ENCODE measurements around the gene ITIH6.
"Not testable (repeated sequence)": the region's sequence is repeated elsewhere in the genome, so short reads cannot be mapped to it uniquely, and the experiment has no call there.

ITIH6 gene

GRCh38 chrX:54818221-54818620 is 20.2 kb upstream of the ITIH6 start:
- Histone ChIP-seq H3K36me3 (ENCODE audit: control insufficient read depth, insufficient read depth, low read length) (peaks cover 6% of the 10 kb centered on the region), H3K27ac (ENCODE audit: low read depth, low read length) (no peak overlapping the region)

DNA sequence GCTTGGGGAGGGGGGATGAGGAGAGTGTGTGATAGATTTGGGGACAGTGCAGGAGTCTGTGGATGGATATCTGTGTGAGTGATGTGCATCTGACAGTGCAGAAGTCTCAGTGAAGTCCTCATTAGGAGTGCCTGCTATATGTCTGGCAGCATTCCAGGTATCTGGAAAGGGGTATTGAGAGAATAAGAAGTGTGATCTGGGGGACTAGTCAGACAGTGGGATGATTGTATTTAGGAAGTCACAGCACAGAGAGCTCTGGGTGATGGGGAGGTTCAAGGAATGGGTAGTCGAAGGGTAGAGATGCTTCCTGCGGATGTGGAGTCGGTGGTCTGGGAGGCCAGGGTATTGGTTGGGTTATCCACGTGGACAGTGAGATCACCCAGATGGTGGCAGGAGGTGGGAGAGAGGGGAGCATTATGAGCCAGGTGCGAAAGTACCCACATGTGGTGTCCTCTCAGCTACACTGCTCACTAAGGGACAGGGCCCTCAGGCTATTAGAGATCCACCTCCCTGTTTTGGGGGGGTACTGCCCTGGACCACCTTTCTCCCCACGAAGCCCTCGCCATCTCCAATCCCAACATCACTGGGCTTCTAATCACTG is 19.3 kb upstream of the ITIH6 start:
- Histone ChIP-seq H3K27ac (ENCODE audit: low read depth, low read length) (no peak overlapping the region), H3K4me1 (ENCODE audit: control insufficient read depth, insufficient read depth, low read length) (no peaks in the 10 kb centered on the region), H3K27me3 (ENCODE audit: control insufficient read depth, insufficient read depth, low read length) (no peaks in the 10 kb centered on the region), H3K4me3 (ENCODE audit: low read length) (no peak overlapping the region), H3K36me3 (ENCODE audit: control insufficient read depth, insufficient read depth, low read length) (peaks cover 8% of the 10 kb centered on the region), H3K9ac (ENCODE audit: low read length) (no peak overlapping the region)

More at GRCh38 chrX:54818221-54818620, 20.2 kb upstream of the ITIH6 start:
- no peak overlapping the region for H3K9ac ChIP-seq (ENCODE audit: low read length)
- no peaks in the 10 kb centered on the region for H3K27me3 ChIP-seq (ENCODE audit: control insufficient read depth, insufficient read depth, low read length)
- H3K4me1 ChIP-seq (ENCODE audit: control insufficient read depth, insufficient read depth, low read length), result no peaks in the 10 kb centered on the region
- H3K4me3 ChIP-seq (ENCODE audit: low read length), result no peak overlapping the region

DNA sequence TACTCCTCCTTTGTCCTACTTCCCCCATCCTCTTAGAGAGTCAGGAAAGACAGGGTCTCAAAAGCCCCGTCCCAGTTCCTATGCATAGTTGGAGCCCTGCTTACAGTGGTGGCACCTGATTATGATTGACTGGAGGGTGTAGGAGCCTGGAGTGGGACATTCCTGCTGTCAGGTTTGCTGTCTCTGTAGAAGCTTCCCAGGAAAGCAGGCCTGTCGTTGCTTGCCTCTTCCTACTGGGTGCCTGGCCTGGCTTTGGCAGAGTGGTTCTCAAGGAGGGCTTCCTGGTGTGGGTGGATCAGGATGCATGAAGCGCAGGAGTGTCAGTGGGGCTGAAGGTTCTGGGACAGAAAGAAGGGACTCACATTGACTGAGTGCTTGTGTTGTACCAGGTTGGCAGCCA is 14.3 kb upstream of the ITIH6 start:
- no peak overlapping the region for H3K27ac ChIP-seq (ENCODE audit: low read depth, low read length)
- no peaks in the 10 kb centered on the region for H3K27me3 ChIP-seq (ENCODE audit: control insufficient read depth, insufficient read depth, low read length)
- H3K9ac ChIP-seq (ENCODE audit: low read length), result no peak overlapping the region
- peaks cover 13% of the 10 kb centered on the region for H3K36me3 ChIP-seq (ENCODE audit: control insufficient read depth, insufficient read depth, low read length)
- H3K4me1 ChIP-seq (ENCODE audit: control insufficient read depth, insufficient read depth, low read length), result peaks cover 2% of the 10 kb centered on the region
- H3K4me3 ChIP-seq (ENCODE audit: low read length), result no peak overlapping the region

DNA sequence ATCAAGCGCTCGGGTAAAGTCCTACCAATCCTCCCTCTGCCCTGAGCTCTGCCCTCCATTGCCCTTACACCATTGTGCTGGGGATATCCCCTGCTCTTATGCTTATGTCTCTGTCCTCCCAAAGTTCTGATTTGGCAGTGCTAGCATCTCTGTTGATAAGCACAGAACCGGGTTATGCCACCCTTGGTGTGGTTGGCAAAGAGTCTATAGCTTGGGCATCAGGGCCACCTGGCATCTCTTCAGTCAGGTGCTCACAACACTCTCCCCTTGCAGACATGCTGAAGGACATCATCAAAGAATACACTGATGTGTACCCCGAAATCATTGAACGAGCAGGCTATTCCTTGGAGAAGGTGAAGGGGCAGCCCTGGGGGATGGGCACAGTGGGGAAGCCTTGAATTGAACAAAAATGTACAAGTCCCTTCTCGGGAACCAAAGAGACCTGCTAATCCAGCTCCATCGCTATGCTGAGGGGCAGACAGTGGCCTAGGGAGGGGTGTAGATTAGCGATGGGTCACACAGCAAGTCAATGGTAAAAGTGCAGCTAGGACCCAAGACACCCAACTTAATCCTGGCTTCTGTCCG is 13.3 kb upstream of the ITIH6 start:
- no peaks in the 10 kb centered on the region for H3K27me3 ChIP-seq (ENCODE audit: control insufficient read depth, insufficient read depth, low read length)
- peaks cover 2% of the 10 kb centered on the region for H3K4me1 ChIP-seq (ENCODE audit: control insufficient read depth, insufficient read depth, low read length)
- H3K36me3 ChIP-seq (ENCODE audit: control insufficient read depth, insufficient read depth, low read length), result peaks cover 13% of the 10 kb centered on the region
- no peak overlapping the region for H3K9ac ChIP-seq (ENCODE audit: low read length)
- H3K4me3 ChIP-seq (ENCODE audit: low read length), result no peak overlapping the region
- no peak overlapping the region for H3K27ac ChIP-seq (ENCODE audit: low read depth, low read length)

GRCh38 chrX:54810532-54810931 is 12.5 kb upstream of the ITIH6 start:
- H3K36me3 ChIP-seq (ENCODE audit: control insufficient read depth, insufficient read depth, low read length), result peaks cover 13% of the 10 kb centered on the region
- H3K4me3 ChIP-seq (ENCODE audit: low read length), result no peak overlapping the region
- H3K9ac ChIP-seq (ENCODE audit: low read length), result no peak overlapping the region
- H3K27ac ChIP-seq (ENCODE audit: low read depth, low read length), result no peak overlapping the region
- H3K27me3 ChIP-seq (ENCODE audit: control insufficient read depth, insufficient read depth, low read length), result no peaks in the 10 kb centered on the region
- peaks cover 2% of the 10 kb centered on the region for H3K4me1 ChIP-seq (ENCODE audit: control insufficient read depth, insufficient read depth, low read length)

- H3K27ac ChIP-seq (ENCODE audit: low read depth, low read length), result peak overlapping the region; percentile 94
- peaks cover 2% of the 10 kb centered on the region for H3K4me1 ChIP-seq (ENCODE audit: control insufficient read depth, insufficient read depth, low read length)
- H3K4me3 ChIP-seq (ENCODE audit: low read length), result peak overlapping the region; percentile 75
- peaks cover 7% of the 10 kb centered on the region for H3K36me3 ChIP-seq (ENCODE audit: control insufficient read depth, insufficient read depth, low read length)
- no peaks in the 10 kb centered on the region for H3K27me3 ChIP-seq (ENCODE audit: control insufficient read depth, insufficient read depth, low read length)
- no peak overlapping the region for H3K9ac ChIP-seq (ENCODE audit: low read length)
Observed at GRCh38 chrX:54808605-54809483, 10.8 kb upstream of the ITIH6 start.

GRCh38 chrX:54808109-54808604 is 10.1 kb upstream of the ITIH6 start:
- Histone ChIP-seq H3K9ac (ENCODE audit: low read length) (peak overlapping the region; percentile 78), H3K4me3 (ENCODE audit: low read length) (peak overlapping the region; percentile 75), H3K27ac (ENCODE audit: low read depth, low read length) (peak overlapping the region; percentile 94), H3K36me3 (ENCODE audit: control insufficient read depth, insufficient read depth, low read length) (peaks cover 7% of the 10 kb centered on the region), H3K4me1 (ENCODE audit: control insufficient read depth, insufficient read depth, low read length) (peaks cover 2% of the 10 kb centered on the region), H3K27me3 (ENCODE audit: control insufficient read depth, insufficient read depth, low read length) (no peaks in the 10 kb centered on the region)

- peak within 1 kb of the TSS; percentile 75 for H3K4me3 ChIP-seq (ENCODE audit: low read length)
- H3K9ac ChIP-seq (ENCODE audit: low read length), result peak within 1 kb of the TSS; percentile 78
- H3K36me3 ChIP-seq (ENCODE audit: control insufficient read depth, insufficient read depth, low read length), result peaks cover 7% of the 10 kb centered on the region
- H3K27me3 ChIP-seq (ENCODE audit: control insufficient read depth, insufficient read depth, low read length), result no peaks in the 10 kb centered on the region
- peaks cover 2% of the 10 kb centered on the region for H3K4me1 ChIP-seq (ENCODE audit: control insufficient read depth, insufficient read depth, low read length)
- H3K27ac ChIP-seq (ENCODE audit: low read depth, low read length), result peak within 1 kb of the TSS; percentile 94
Observed at GRCh38 chrX:54807524-54808108, 9.6 kb upstream of the ITIH6 start, which contains the start of gene MAGED2. Gene MAGED2, plus strand, starts transcription at chrX:54807745. Its CDS starts 1,587 bp downstream, at chrX:54809332.

GRCh38 chrX:54799046-54799445 is 991 bp upstream of the ITIH6 start:
- H3K4me1 ChIP-seq (ENCODE audit: control insufficient read depth, insufficient read depth, low read length), result no peaks in the 10 kb centered on the region
- no peaks in the 10 kb centered on the region for H3K27me3 ChIP-seq (ENCODE audit: control insufficient read depth, insufficient read depth, low read length)
- no peak overlapping the region for H3K27ac ChIP-seq (ENCODE audit: low read depth, low read length)
- no peaks in the 10 kb centered on the region for H3K36me3 ChIP-seq (ENCODE audit: control insufficient read depth, insufficient read depth, low read length)
- H3K9ac ChIP-seq (ENCODE audit: low read length), result no peak overlapping the region
- H3K4me3 ChIP-seq (ENCODE audit: low read length), result no peak overlapping the region

GRCh38 chrX:54794795-54795194 is 3.3 kb downstream of the ITIH6 start:
- Histone ChIP-seq H3K4me1 (ENCODE audit: control insufficient read depth, insufficient read depth, low read length) (no peaks in the 10 kb centered on the region), H3K9ac (ENCODE audit: low read length) (no peak overlapping the region), H3K27ac (ENCODE audit: low read depth, low read length) (no peak overlapping the region)

GRCh38 chrX:54794028-54794427 is 4.0 kb downstream of the ITIH6 start:
- Histone ChIP-seq H3K9ac (ENCODE audit: low read length) (no peak overlapping the region), H3K27me3 (ENCODE audit: control insufficient read depth, insufficient read depth, low read length) (no peaks in the 10 kb centered on the region), H3K36me3 (ENCODE audit: control insufficient read depth, insufficient read depth, low read length) (no peaks in the 10 kb centered on the region), H3K27ac (ENCODE audit: low read depth, low read length) (no peak overlapping the region), H3K4me1 (ENCODE audit: control insufficient read depth, insufficient read depth, low read length) (no peaks in the 10 kb centered on the region), H3K4me3 (ENCODE audit: low read length) (no peak overlapping the region)

More at GRCh38 chrX:54794795-54795194, 3.3 kb downstream of the ITIH6 start:
- no peaks in the 10 kb centered on the region for H3K27me3 ChIP-seq (ENCODE audit: control insufficient read depth, insufficient read depth, low read length)
- no peak overlapping the region for H3K4me3 ChIP-seq (ENCODE audit: low read length)
- no peaks in the 10 kb centered on the region for H3K36me3 ChIP-seq (ENCODE audit: control insufficient read depth, insufficient read depth, low read length)

GRCh38 chrX:54789405-54789804 is 8.7 kb downstream of the ITIH6 start:
- H3K27ac ChIP-seq (ENCODE audit: low read depth, low read length); H3K4me1 ChIP-seq (ENCODE audit: control insufficient read depth, insufficient read depth, low read length); H3K4me3 ChIP-seq (ENCODE audit: low read length); H3K27me3 ChIP-seq (ENCODE audit: control insufficient read depth, insufficient read depth, low read length); H3K36me3 ChIP-seq (ENCODE audit: control insufficient read depth, insufficient read depth, low read length); H3K9ac ChIP-seq (ENCODE audit: low read length): not testable (repeated sequence)

All from rectal smooth muscle tissue (tissue), 1 donor.